IPS-15b (cell line): ENCODE data around the gene ZC3H12D.
A peak's percentile ranks its signal among the peaks of the same experiment; 100 is the strongest.

Source experiments
- H3K27me3 ChIP-seq: one replicate; pipeline ENCODE4 v1.6.1; 2013; ENCODE audit warnings: low read length; ENCODE audit not compliant: control insufficient read depth, insufficient read depth
- H3K36me3 ChIP-seq: one replicate; pipeline ENCODE4 v1.6.1; 2013; ENCODE audit warnings: low read length; ENCODE audit not compliant: control insufficient read depth, insufficient read depth
- H3K4me1 ChIP-seq: one replicate; pipeline ENCODE4 v1.6.1; 2013; ENCODE audit warnings: mild to moderate bottlenecking, low read length; ENCODE audit not compliant: control insufficient read depth, insufficient read depth
- H3K4me3 ChIP-seq: one replicate; pipeline ENCODE4 v1.5.1; 2013; ENCODE audit warnings: low read depth, low read length
- H3K9ac ChIP-seq: one replicate; pipeline ENCODE4 v1.6.1; 2013; ENCODE audit warnings: low read depth, mild to moderate bottlenecking, low read length
- H3K9me3 ChIP-seq: one replicate; pipeline ENCODE4 v1.6.1; 2013; ENCODE audit warnings: mild to moderate bottlenecking, low read length; ENCODE audit not compliant: control insufficient read depth, insufficient read depth

Gene ZC3H12D

GRCh38 chr6:149455031-149455732 lies 29.6 kb downstream of the ZC3H12D start:
- no peaks in the 10 kb centered on the region for H3K4me1 ChIP-seq
- peaks cover 31% of the 10 kb centered on the region for H3K27me3 ChIP-seq
- H3K9ac ChIP-seq = no peak overlapping the region
- H3K4me3 ChIP-seq = no peak overlapping the region
- H3K9me3 ChIP-seq = no peaks in the 10 kb centered on the region
- no peaks in the 10 kb centered on the region for H3K36me3 ChIP-seq

- no peak overlapping the region for H3K9ac ChIP-seq
- H3K4me1 ChIP-seq = no peaks in the 10 kb centered on the region
- H3K36me3 ChIP-seq = no peaks in the 10 kb centered on the region
- H3K9me3 ChIP-seq = no peaks in the 10 kb centered on the region
- H3K27me3 ChIP-seq = peaks cover 38% of the 10 kb centered on the region
- H3K4me3 ChIP-seq = no peak overlapping the region
These were observed 30.4 kb downstream of the ZC3H12D start for GRCh38 chr6:149454346-149454848.

GRCh38 chr6:149453597-149454345 lies 31.0 kb downstream of the ZC3H12D start:
- H3K9ac ChIP-seq = no peak overlapping the region
- H3K36me3 ChIP-seq = no peaks in the 10 kb centered on the region
- H3K9me3 ChIP-seq = no peaks in the 10 kb centered on the region
- H3K4me1 ChIP-seq = no peaks in the 10 kb centered on the region
- peaks cover 38% of the 10 kb centered on the region for H3K27me3 ChIP-seq
- no peak overlapping the region for H3K4me3 ChIP-seq

GRCh38 chr6:149452037-149452939 lies 32.5 kb downstream of the ZC3H12D start:
- peaks cover 34% of the 10 kb centered on the region for H3K27me3 ChIP-seq
- H3K36me3 ChIP-seq = no peaks in the 10 kb centered on the region
- no peaks in the 10 kb centered on the region for H3K4me1 ChIP-seq
- H3K9me3 ChIP-seq = no peaks in the 10 kb centered on the region
- no peak overlapping the region for H3K9ac ChIP-seq
- H3K4me3 ChIP-seq = peak overlapping the region; percentile 49

GRCh38 chr6:149451376-149452036 lies 33.3 kb downstream of the ZC3H12D start:
- no peaks in the 10 kb centered on the region for H3K9me3 ChIP-seq
- H3K4me3 ChIP-seq = peak overlapping the region; percentile 49

GRCh38 chr6:149450679-149451375 lies 34.0 kb downstream of the ZC3H12D start:
- no peaks in the 10 kb centered on the region for H3K4me1 ChIP-seq
- no peaks in the 10 kb centered on the region for H3K36me3 ChIP-seq
- H3K9me3 ChIP-seq = no peaks in the 10 kb centered on the region
- peak overlapping the region; percentile 47 for H3K9ac ChIP-seq
- peaks cover 34% of the 10 kb centered on the region for H3K27me3 ChIP-seq
- H3K4me3 ChIP-seq = peak overlapping the region; percentile 49

More at GRCh38 chr6:149451376-149452036, 33.3 kb downstream of the ZC3H12D start:
- H3K36me3 ChIP-seq = no peaks in the 10 kb centered on the region
- H3K27me3 ChIP-seq = peaks cover 34% of the 10 kb centered on the region
- H3K9ac ChIP-seq = no peak overlapping the region
- H3K4me1 ChIP-seq = no peaks in the 10 kb centered on the region

GRCh38 chr6:149449831-149450678 lies 34.8 kb downstream of the ZC3H12D start:
- peak overlapping the region; percentile 49 for H3K4me3 ChIP-seq
- no peaks in the 10 kb centered on the region for H3K36me3 ChIP-seq
- H3K9ac ChIP-seq = no peak overlapping the region
- peaks cover 32% of the 10 kb centered on the region for H3K27me3 ChIP-seq
- no peaks in the 10 kb centered on the region for H3K9me3 ChIP-seq
- H3K4me1 ChIP-seq = no peaks in the 10 kb centered on the region

- H3K27me3 ChIP-seq = peaks cover 32% of the 10 kb centered on the region
- H3K36me3 ChIP-seq = no peaks in the 10 kb centered on the region
- H3K9me3 ChIP-seq = no peaks in the 10 kb centered on the region
- no peaks in the 10 kb centered on the region for H3K4me1 ChIP-seq
- H3K9ac ChIP-seq = no peak overlapping the region
- no peak overlapping the region for H3K4me3 ChIP-seq
These were observed 35.9 kb downstream of the ZC3H12D start for GRCh38 chr6:149448821-149449453.

- Histone ChIP-seq H3K4me3 (no peak overlapping the region), H3K27me3 (peaks cover 16% of the 10 kb centered on the region), H3K4me1 (no peaks in the 10 kb centered on the region), H3K9me3 (no peaks in the 10 kb centered on the region), H3K36me3 (no peaks in the 10 kb centered on the region), H3K9ac (no peak overlapping the region)
These were observed 37.9 kb downstream of the ZC3H12D start for GRCh38 chr6:149446791-149447376.
